Superior temporal gyrus (tissue), 1 donor: ENCODE data around the gene CLDN9.
A peak's percentile ranks its signal among the peaks of the same experiment; 100 is the strongest.

ENCODE experiments used
- DNase-seq: peaks from one replicate; pipeline ENCODE4 v3.0.0-alpha.2; 2016; ENCODE audit errors: extremely low spot score

Gene CLDN9

GRCh38 chr16:2974319-2975056, 38.2 kb upstream of the CLDN9 start:
- DNase-seq = no peak

GRCh38 chr16:2975161-2975795, 37.4 kb upstream of the CLDN9 start:
- DNase-seq = no peak

- no peak for DNase-seq
Observed at GRCh38 chr16:2976201-2976600, 36.5 kb upstream of the CLDN9 start.

- DNase-seq = no peak
Observed at GRCh38 chr16:2976673-2977072, 36.0 kb upstream of the CLDN9 start.

- DNase-seq = no peak
Observed at GRCh38 chr16:2977440-2977839, 35.3 kb upstream of the CLDN9 start.

GRCh38 chr16:2979669-2980226, 33.0 kb upstream of the CLDN9 start:
- no peak for DNase-seq

GRCh38 chr16:2980227-2981176, 32.2 kb upstream of the CLDN9 start, which contains the start of gene PKMYT1:
TSS of gene PKMYT1 (minus strand) at chr16:2980446. CDS start at chr16:2979657, 789 bp downstream.
- peak; percentile 89 for DNase-seq

GRCh38 chr16:2981177-2981898, 31.4 kb upstream of the CLDN9 start:
- no peak for DNase-seq

- DNase-seq = no peak
Observed at GRCh38 chr16:2981899-2982250, 30.8 kb upstream of the CLDN9 start.

- DNase-seq = no peak
Observed at GRCh38 chr16:2982402-2982801, 30.3 kb upstream of the CLDN9 start.

GRCh38 chr16:2983706-2984136, 29.0 kb upstream of the CLDN9 start:
- DNase-seq = peak; percentile 77

GRCh38 chr16:2985462-2985861, 27.3 kb upstream of the CLDN9 start:
- DNase-seq = no peak

- no peak for DNase-seq
Observed at GRCh38 chr16:2985893-2986355, 26.8 kb upstream of the CLDN9 start.

GRCh38 chr16:2986623-2987188, 26.0 kb upstream of the CLDN9 start:
- no peak for DNase-seq

GRCh38 chr16:2987286-2987685, 25.4 kb upstream of the CLDN9 start:
- no peak for DNase-seq

- DNase-seq = no peak
Observed at GRCh38 chr16:2987833-2988232, 24.9 kb upstream of the CLDN9 start.

- DNase-seq = no peak
Observed at GRCh38 chr16:2988590-2989099, 24.1 kb upstream of the CLDN9 start.

GRCh38 chr16:2990891-2991290, 21.8 kb upstream of the CLDN9 start:
- no peak for DNase-seq

GRCh38 chr16:2991566-2992261, 21.0 kb upstream of the CLDN9 start:
- no peak for DNase-seq
